ENCODE results near the gene MINDY3.

DNA sequence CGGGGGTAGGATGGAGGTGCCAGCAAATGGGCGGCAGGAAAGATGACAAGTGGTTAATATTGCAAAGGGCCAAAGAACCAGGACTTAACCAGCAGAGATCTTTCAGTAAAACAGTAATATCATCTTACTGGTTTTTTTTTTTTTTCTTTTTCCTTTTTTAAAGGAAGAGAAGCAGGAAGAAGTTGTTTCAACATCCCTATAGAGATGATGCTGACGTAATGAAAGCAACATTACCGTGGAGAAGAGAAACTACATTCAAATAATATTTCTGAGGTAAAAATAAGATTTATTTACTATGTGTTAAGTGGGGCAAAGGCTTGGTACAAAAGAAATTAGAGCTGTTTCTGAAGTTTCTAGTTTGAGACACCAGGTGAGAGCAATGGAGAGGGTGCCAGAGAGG, 11.0 kb downstream of the MINDY3 start:
- TF ChIP-seq CTCF (IDR thresholded peaks at IDR 0.05 in 8 of 11, conservative IDR thresholded peaks at IDR 0.05 in 3 of 11) (no peak), POLR2A (IDR thresholded peaks at IDR 0.05) (no peak)

Data from spleen (tissue), 7 donors.